LNCaP clone FGC (cell line): ENCODE measurements around the gene LTA4H.
"Not testable (repeated sequence)": the region's sequence is repeated elsewhere in the genome, so short reads cannot be mapped to it uniquely, and the experiment has no call there.

Experiments used
- DNase-seq: peaks from one replicate; pipeline ENCODE4 v3.0.0-alpha.2; 2011; ENCODE audit warnings: low read depth
- H3K4me3 ChIP-seq: 2 replicates; pipeline ENCODE4 v1.5.1; 2011; ENCODE audit warnings: mild to moderate bottlenecking, low read depth, low read length, control low read depth
- CTCF ChIP-seq: IDR thresholded peaks from 2 replicates; pipeline ENCODE4 v1.5.1; 2012; ENCODE audit warnings: mild to moderate bottlenecking; ENCODE audit not compliant: control insufficient read depth, insufficient read depth; ENCODE audit errors: extremely low read depth

The LTA4H gene

GRCh38 chr12:95977764-95978305 lies 57.6 kb downstream of the LTA4H start:
- no peak for TF ChIP-seq CTCF
- DNase-seq: no peak
- no peak overlapping the region for H3K4me3 ChIP-seq

- no peak for DNase-seq
- no peak overlapping the region for H3K4me3 ChIP-seq
- TF ChIP-seq CTCF: no peak
These were observed 59.0 kb downstream of the LTA4H start for GRCh38 chr12:95976416-95976832.

- no peak for DNase-seq
- TF ChIP-seq CTCF: no peak
- H3K4me3 ChIP-seq: no peak overlapping the region
These were observed 59.9 kb downstream of the LTA4H start for GRCh38 chr12:95975491-95975890.

- no peak for TF ChIP-seq CTCF
These were observed 61.0 kb downstream of the LTA4H start for GRCh38 chr12:95974358-95974757.

GRCh38 chr12:95972832-95973456 lies 62.4 kb downstream of the LTA4H start:
- H3K4me3 ChIP-seq: no peak overlapping the region
- no peak for TF ChIP-seq CTCF
- no peak for DNase-seq

More at GRCh38 chr12:95974358-95974757, 61.0 kb downstream of the LTA4H start:
- no peak for DNase-seq
- no peak overlapping the region for H3K4me3 ChIP-seq

GRCh38 chr12:95970905-95971304 lies 64.5 kb downstream of the LTA4H start:
- H3K4me3 ChIP-seq: no peak overlapping the region
- TF ChIP-seq CTCF: no peak
- DNase-seq: no peak

- H3K4me3 ChIP-seq, DNase-seq: not testable (repeated sequence)
These were observed 66.3 kb downstream of the LTA4H start for GRCh38 chr12:95969116-95969515.
